Measurements from ENCODE around the gene TMC3.
A peak's percentile ranks its signal among the peaks of the same experiment; 100 is the strongest.
"Not testable (repeated sequence)": the region's sequence is repeated elsewhere in the genome, so short reads cannot be mapped to it uniquely, and the experiment has no call there.

Gene TMC3

GRCh38 chr15:81384891-81385720 is 11.1 kb upstream of the TMC3 start:
- DNase-seq, result no peak

- no peak for DNase-seq
Measured at GRCh38 chr15:81381720-81382119, 7.7 kb upstream of the TMC3 start.

- DNase-seq, result no peak
Measured at GRCh38 chr15:81380668-81381067, 6.7 kb upstream of the TMC3 start.

GRCh38 chr15:81380203-81380602 is 6.2 kb upstream of the TMC3 start:
- no peak for DNase-seq

- DNase-seq, result no peak
Measured at GRCh38 chr15:81379269-81379668, 5.3 kb upstream of the TMC3 start.

- DNase-seq, result no peak
Measured at GRCh38 chr15:81378443-81378842, 4.4 kb upstream of the TMC3 start.

- no peak for DNase-seq
Measured at GRCh38 chr15:81377871-81378270, 3.9 kb upstream of the TMC3 start.

GRCh38 chr15:81376231-81376630 is 2.2 kb upstream of the TMC3 start:
- no peak for DNase-seq

GRCh38 chr15:81375461-81375860 is 1.4 kb upstream of the TMC3 start:
- no peak for DNase-seq

- peak; percentile 8 for DNase-seq
Measured at GRCh38 chr15:81373176-81373575, 837 bp downstream of the TMC3 start.

GRCh38 chr15:81372575-81372974 is 1.4 kb downstream of the TMC3 start:
- no peak for DNase-seq

GRCh38 chr15:81363718-81364500 is 10.1 kb downstream of the TMC3 start:
- DNase-seq, result no peak

GRCh38 chr15:81363276-81363675 is 10.7 kb downstream of the TMC3 start:
- DNase-seq, result no peak

GRCh38 chr15:81362790-81363189 is 11.2 kb downstream of the TMC3 start:
- no peak for DNase-seq

- no peak for DNase-seq
Measured at GRCh38 chr15:81361891-81362290, 12.1 kb downstream of the TMC3 start.

- no peak for DNase-seq
Measured at GRCh38 chr15:81360491-81360890, 13.5 kb downstream of the TMC3 start.

- no peak for DNase-seq
Measured at GRCh38 chr15:81358248-81358647, 15.8 kb downstream of the TMC3 start.

- no peak for DNase-seq
Measured at GRCh38 chr15:81357180-81357686, 16.8 kb downstream of the TMC3 start.

GRCh38 chr15:81356252-81356651 is 17.8 kb downstream of the TMC3 start:
- DNase-seq, result no peak

- DNase-seq, result no peak
Measured at GRCh38 chr15:81351651-81352050, 22.4 kb downstream of the TMC3 start.

- DNase-seq, result no peak
Measured at GRCh38 chr15:81349271-81349670, 24.7 kb downstream of the TMC3 start.

- DNase-seq, result not testable (repeated sequence)
Measured at GRCh38 chr15:81348691-81349090, 25.3 kb downstream of the TMC3 start.

- DNase-seq, result no peak
Measured at GRCh38 chr15:81347910-81348309, 26.1 kb downstream of the TMC3 start.

GRCh38 chr15:81346611-81347010 is 27.4 kb downstream of the TMC3 start:
- DNase-seq, result no peak

Data from DMS79 (cell line).